Measurements from ENCODE around the gene CCDC7.
"Not testable (repeated sequence)": the region's sequence is repeated elsewhere in the genome, so short reads cannot be mapped to it uniquely, and the experiment has no call there.

CCDC7 gene

GRCh38 chr10:32445740-32446535 lies at the start of gene CCDC7:
Gene CCDC7 (plus strand): TSS chr10:32446140. CDS start chr10:32451643, 5,503 bp downstream.
- peak; percentile 76 for DNase-seq

GRCh38 chr10:32397163-32397562 lies 48.8 kb upstream of the CCDC7 start:
- not testable (repeated sequence) for DNase-seq

GRCh38 chr10:32399720-32400119 lies 46.2 kb upstream of the CCDC7 start:
- not testable (repeated sequence) for DNase-seq

- no peak for DNase-seq
Measured at GRCh38 chr10:32400961-32401360, 45.0 kb upstream of the CCDC7 start.

- no peak for DNase-seq
Measured at GRCh38 chr10:32402499-32402898, 43.4 kb upstream of the CCDC7 start.

GRCh38 chr10:32403091-32403490 lies 42.8 kb upstream of the CCDC7 start:
- no peak for DNase-seq

GRCh38 chr10:32408690-32409089 lies 37.2 kb upstream of the CCDC7 start:
- DNase-seq, result no peak

- DNase-seq, result no peak
Measured at GRCh38 chr10:32409741-32410140, 36.2 kb upstream of the CCDC7 start.

GRCh38 chr10:32410569-32410968 lies 35.4 kb upstream of the CCDC7 start:
- no peak for DNase-seq

- DNase-seq, result no peak
Measured at GRCh38 chr10:32411797-32412498, 34.0 kb upstream of the CCDC7 start.

GRCh38 chr10:32412499-32412853 lies 33.5 kb upstream of the CCDC7 start:
- no peak for DNase-seq

GRCh38 chr10:32413513-32413912 lies 32.4 kb upstream of the CCDC7 start:
- DNase-seq, result peak; percentile 62

GRCh38 chr10:32415361-32415760 lies 30.6 kb upstream of the CCDC7 start:
- DNase-seq, result no peak

GRCh38 chr10:32417911-32418547 lies 27.9 kb upstream of the CCDC7 start:
- DNase-seq, result peak; percentile 17

GRCh38 chr10:32418572-32418971 lies 27.4 kb upstream of the CCDC7 start:
- DNase-seq, result no peak

GRCh38 chr10:32419615-32420014 lies 26.3 kb upstream of the CCDC7 start:
- DNase-seq, result no peak

- DNase-seq, result no peak
Measured at GRCh38 chr10:32426186-32426585, 19.8 kb upstream of the CCDC7 start.

- no peak for DNase-seq
Measured at GRCh38 chr10:32433542-32433941, 12.4 kb upstream of the CCDC7 start.

GRCh38 chr10:32436215-32436614 lies 9.7 kb upstream of the CCDC7 start:
- no peak for DNase-seq

GRCh38 chr10:32437334-32437733 lies 8.6 kb upstream of the CCDC7 start:
- no peak for DNase-seq

GRCh38 chr10:32445036-32445435 lies 904 bp upstream of the CCDC7 start:
- DNase-seq, result no peak

GRCh38 chr10:32446536-32447406 lies 831 bp downstream of the CCDC7 start:
- DNase-seq, result no peak

- peak; percentile 1 for DNase-seq
Measured at GRCh38 chr10:32454148-32454547, 8.2 kb downstream of the CCDC7 start.
